H1 (cell line): ENCODE results near the gene SYCE3. TPM values are rescaled to one million over a fixed set of nuclear protein-coding genes. Genes with fewer than 3 reads are reported as not detected.

Experiments
- polyA plus RNA-seq, 7 experiments: library from polyadenylated mRNA; depleted of rRNA in 3 of 7; stranded (reverse) in 5 of 7; unstranded in 2 of 7; fragments of >200 nt in 5 of 7; fragments of 200-250 nt in 2 of 7; gene quantifications; 1 replicate in 5 of 7; 2 replicates in 1 of 7; 4 replicates in 1 of 7; pipeline versions ENCODE4 v1.2.1 to v1.2.3, GENCODE V29; 2011 to 2013; ENCODE audit warnings: missing spikeins in 2 of 7, mixed read lengths in 2 of 7
- total RNA-seq: library from RNA; stranded (reverse); fragmentation: NEBNext Ultra II Directional; extraction: Animal tissue kit (Norgen Biotek cat#: 25700); gene quantifications from 2 replicates; pipeline ENCODE4 v1.2.1, GENCODE V29; 2021

SYCE3 gene
- total and polyA plus RNA-seq, 2 of the 8 experiments (the other 6 are each of a cell fraction or from before 2014, with no cell fraction given), result 1.9 TPM; not detected in 1

Other genes with a start within 250 kb of the SYCE3 start
- gene DENND6B, start 235.9 kb downstream of the SYCE3 start, total RNA-seq, result 1.1 TPM in 2 replicates
- 1.9 and 3.6 TPM in 2 replicates for gene DENND6B, start 235.9 kb downstream of the SYCE3 start, polyA plus RNA-seq (2011; rRNA removed)
- 32.2 and 32.3 TPM in 2 replicates for gene PPP6R2, start 219.6 kb downstream of the SYCE3 start, total RNA-seq
- gene PPP6R2, start 219.6 kb downstream of the SYCE3 start, polyA plus RNA-seq (2011; rRNA removed), result 25.0 and 33.1 TPM in 2 replicates
- 68.4 and 71.5 TPM in 2 replicates for gene SBF1, start 87.9 kb downstream of the SYCE3 start, total RNA-seq
- 29.1 and 53.7 TPM in 2 replicates for gene SBF1, start 87.9 kb downstream of the SYCE3 start, polyA plus RNA-seq (2011; rRNA removed)
- 7.5 and 8.0 TPM in 2 replicates for gene ADM2, start 81.4 kb downstream of the SYCE3 start, total RNA-seq
- gene ADM2, start 81.4 kb downstream of the SYCE3 start, polyA plus RNA-seq (2011; rRNA removed), result 3.3 and 6.8 TPM in 2 replicates
- gene MIOX, start 76.1 kb downstream of the SYCE3 start, total RNA-seq, result 0.30 and 0.33 TPM in 2 replicates
- gene MIOX, start 76.1 kb downstream of the SYCE3 start, polyA plus RNA-seq (2011; rRNA removed), result 0.32 and 0.57 TPM in 2 replicates
- 31.3 and 34.3 TPM in 2 replicates for gene LMF2, start 55.2 kb downstream of the SYCE3 start, total RNA-seq
- gene LMF2, start 55.2 kb downstream of the SYCE3 start, polyA plus RNA-seq (2011; rRNA removed), result 62.9 and 80.4 TPM in 2 replicates
- 62.2 and 70.4 TPM in 2 replicates for gene NCAPH2, start 54.7 kb downstream of the SYCE3 start, total RNA-seq
- 73.8 and 81.6 TPM in 2 replicates for gene NCAPH2, start 54.7 kb downstream of the SYCE3 start, polyA plus RNA-seq (2011; rRNA removed)
- gene SCO2, start 37.3 kb downstream of the SYCE3 start, total RNA-seq, result 2.2 TPM in 1 of 2 replicates, not detected in the other
- gene SCO2, start 37.3 kb downstream of the SYCE3 start, polyA plus RNA-seq (2011; rRNA removed), result 2.0 and 2.5 TPM in 2 replicates
- gene TYMP, start 32.9 kb downstream of the SYCE3 start, total RNA-seq, result 0.43 and 0.46 TPM in 2 replicates
- 0.48 and 0.83 TPM in 2 replicates for gene TYMP, start 32.9 kb downstream of the SYCE3 start, polyA plus RNA-seq (2011; rRNA removed)
- not detected in 2 replicates for gene KLHDC7B, start 17.0 kb downstream of the SYCE3 start, total RNA-seq
- gene KLHDC7B, start 17.0 kb downstream of the SYCE3 start, polyA plus RNA-seq (2011; rRNA removed), result not detected in 2 replicates
- 33.1 and 36.2 TPM in 2 replicates for gene CPT1B, start 15.5 kb upstream of the SYCE3 start, total RNA-seq
- gene CPT1B, start 15.5 kb upstream of the SYCE3 start, polyA plus RNA-seq (2011; rRNA removed), result 34.2 and 47.7 TPM in 2 replicates
- gene CHKB, start 19.9 kb upstream of the SYCE3 start, total RNA-seq, result 42.2 and 51.8 TPM in 2 replicates
- 27.9 and 28.4 TPM in 2 replicates for gene CHKB, start 19.9 kb upstream of the SYCE3 start, polyA plus RNA-seq (2011; rRNA removed)
- gene MAPK8IP2, start 37.9 kb upstream of the SYCE3 start, total RNA-seq, result 5.5 and 6.7 TPM in 2 replicates
- 1.5 and 1.7 TPM in 2 replicates for gene MAPK8IP2, start 37.9 kb upstream of the SYCE3 start, polyA plus RNA-seq (2011; rRNA removed)
- gene ARSA, start 65.2 kb upstream of the SYCE3 start, total RNA-seq, result 7.7 and 9.8 TPM in 2 replicates
- gene ARSA, start 65.2 kb upstream of the SYCE3 start, polyA plus RNA-seq (2011; rRNA removed), result 10.1 and 14.3 TPM in 2 replicates
- gene SHANK3, start 109.9 kb upstream of the SYCE3 start, total RNA-seq, result 6.0 and 6.3 TPM in 2 replicates
- gene SHANK3, start 109.9 kb upstream of the SYCE3 start, polyA plus RNA-seq (2011; rRNA removed), result 1.5 and 2.8 TPM in 2 replicates
- gene ACR, start 175.3 kb upstream of the SYCE3 start, total RNA-seq, result 0.56 TPM in 1 of 2 replicates, not detected in the other
- 0.05 TPM in 1 of 2 replicates, not detected in the other for gene ACR, start 175.3 kb upstream of the SYCE3 start, polyA plus RNA-seq (2011; rRNA removed)
- gene RABL2B, start 220.7 kb upstream of the SYCE3 start, total RNA-seq, result 16.2 and 17.1 TPM in 2 replicates
- 26.5 and 26.9 TPM in 2 replicates for gene RABL2B, start 220.7 kb upstream of the SYCE3 start, polyA plus RNA-seq (2011; rRNA removed)